ENCODE results near the gene GPRIN1.
A peak's percentile ranks its signal among the peaks of the same experiment; 100 is the strongest.
"Not testable (repeated sequence)": the region's sequence is repeated elsewhere in the genome, so short reads cannot be mapped to it uniquely, and the experiment has no call there.

Gene GPRIN1

DNA sequence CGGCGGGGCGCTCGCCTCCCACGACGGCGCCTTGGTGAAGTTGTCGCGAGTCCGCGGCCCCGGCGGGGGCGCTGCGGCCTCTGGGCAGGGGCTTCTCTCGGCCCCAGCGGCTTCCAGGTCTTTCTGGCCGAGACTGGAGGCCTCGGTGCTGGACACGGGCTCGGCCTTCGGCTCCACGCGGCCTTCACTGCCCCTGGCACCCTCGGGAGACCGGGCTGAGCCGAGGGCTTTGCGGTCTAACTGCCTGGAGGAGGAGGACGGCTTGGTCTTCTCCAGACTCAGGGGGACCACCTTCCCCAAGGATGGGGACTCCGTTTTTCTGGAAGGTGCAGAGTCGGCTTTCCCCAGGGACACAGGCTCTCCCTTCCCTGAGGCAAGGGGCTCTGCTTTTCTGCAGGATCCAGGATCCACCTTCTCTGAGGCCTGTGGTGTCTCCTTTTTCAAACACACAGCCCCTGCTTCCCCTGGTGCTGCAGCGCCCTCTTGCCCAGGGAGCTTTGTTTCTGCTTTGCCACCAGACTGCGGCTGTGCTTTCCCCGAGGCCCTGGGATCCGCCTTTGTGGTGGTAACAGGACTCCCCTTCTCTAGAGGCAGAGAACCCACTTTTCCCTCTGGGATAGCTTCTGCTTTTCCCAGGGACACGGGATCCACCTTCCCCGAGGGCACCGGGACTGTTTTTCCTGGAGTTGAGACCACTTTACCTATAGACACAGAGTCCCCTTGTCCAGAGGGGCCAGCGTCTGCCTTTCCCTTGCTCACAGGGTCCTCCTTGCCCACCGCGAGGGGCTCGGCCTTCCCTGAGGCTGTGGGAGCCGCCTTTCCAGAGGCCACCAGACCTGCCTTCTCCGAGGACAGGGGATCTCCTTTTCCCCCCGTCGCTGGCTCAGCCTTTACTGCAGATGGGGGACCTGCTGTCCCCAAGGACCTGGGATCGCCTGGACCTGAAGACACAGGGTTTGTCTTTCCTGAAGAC lies 12.3 kb downstream of the GPRIN1 start:
- DNase-seq (ENCODE audit: low read depth), result no peak

DNA sequence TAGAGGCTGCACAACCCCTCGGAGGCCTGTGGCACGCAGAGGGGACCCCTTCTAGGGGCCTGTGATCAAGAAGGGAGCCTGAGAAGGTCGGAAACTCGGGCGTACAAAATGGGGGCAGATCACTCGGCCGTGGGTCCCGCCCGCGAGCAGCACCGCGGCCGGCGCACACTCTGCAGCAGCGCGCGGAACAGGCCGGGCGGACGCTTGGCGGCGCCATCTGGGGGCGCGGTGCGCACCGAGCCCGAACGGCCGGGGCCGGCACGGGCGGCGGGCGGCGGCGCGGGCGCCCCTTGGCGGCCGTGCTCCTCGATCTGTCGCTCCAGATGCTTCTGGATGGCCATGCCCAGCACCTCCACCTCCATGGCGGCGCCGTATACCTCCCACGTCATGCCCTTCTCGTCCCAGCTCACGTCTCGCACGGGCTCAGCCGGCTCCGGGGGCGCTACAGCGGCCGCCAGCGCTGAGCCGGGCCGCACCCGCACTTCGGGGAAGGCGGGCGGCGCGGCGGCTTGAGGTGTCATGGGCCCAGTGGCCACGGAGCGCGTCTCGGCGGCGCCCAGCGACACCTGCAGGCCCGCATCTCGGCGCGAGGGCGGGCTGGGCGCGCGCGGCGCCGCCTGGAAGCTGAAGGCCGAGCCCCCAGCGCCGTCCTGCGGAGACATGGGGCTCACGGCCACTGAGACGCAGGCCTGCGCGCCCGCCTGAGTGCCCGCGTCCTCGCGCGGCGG lies 13.1 kb downstream of the GPRIN1 start:
- peak; percentile 39 for DNase-seq (ENCODE audit: low read depth)

DNA sequence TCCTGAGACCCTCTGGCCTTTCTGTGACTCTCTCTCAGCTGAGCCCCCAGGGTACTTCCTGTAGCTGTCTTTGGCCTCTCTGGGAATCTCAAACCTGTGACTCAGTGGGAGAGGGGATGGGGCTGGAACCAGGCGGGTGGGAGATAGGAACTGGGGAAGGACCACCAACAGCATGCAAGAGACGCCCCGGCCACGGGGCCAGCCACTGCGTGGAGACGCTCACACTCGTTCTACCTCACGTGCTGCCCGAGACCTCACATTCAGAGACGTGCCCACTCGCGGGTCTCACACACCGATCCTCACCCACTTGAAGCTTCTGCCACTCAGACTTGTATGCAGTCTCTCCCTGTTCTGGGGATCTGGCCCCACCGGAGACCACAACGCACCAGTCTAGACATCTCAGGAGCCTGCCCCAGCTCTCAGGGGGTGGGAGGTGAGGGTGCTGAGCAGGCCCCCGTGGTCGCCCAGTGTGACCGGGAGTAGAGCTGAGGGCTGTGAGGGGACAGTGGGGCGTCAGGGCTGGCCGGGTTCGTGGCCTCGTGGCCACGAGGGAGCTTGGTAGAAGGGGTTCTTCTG lies 13.8 kb downstream of the GPRIN1 start:
- DNase-seq (ENCODE audit: low read depth), result no peak

DNA sequence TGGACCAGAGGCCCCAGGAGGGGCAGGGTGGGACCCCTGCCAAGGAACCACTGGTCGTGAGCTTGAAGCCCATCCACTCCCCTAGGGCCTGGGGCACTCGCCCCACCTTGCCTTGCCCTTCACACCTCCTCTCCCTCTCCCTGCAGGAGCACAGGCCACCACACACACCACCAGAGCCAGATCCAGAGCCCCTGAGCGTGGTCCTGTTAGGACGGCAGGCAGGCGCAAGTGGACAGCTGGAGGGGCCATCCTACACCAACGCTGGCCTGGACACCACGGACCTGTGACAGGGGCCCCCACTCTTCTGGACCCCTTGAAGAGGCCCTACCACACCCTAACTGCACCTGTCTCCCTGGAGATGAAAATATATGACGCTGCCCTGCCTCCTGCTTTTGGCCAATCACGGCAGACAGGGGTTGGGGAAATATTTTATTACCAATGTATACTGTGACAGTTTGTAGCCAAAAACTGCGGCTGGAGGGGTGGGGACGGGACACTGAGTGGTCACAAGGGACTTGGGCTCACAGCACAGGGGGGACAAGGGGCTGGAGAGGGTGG lies 14.5 kb downstream of the GPRIN1 start:
- DNase-seq (ENCODE audit: low read depth), result no peak

DNA sequence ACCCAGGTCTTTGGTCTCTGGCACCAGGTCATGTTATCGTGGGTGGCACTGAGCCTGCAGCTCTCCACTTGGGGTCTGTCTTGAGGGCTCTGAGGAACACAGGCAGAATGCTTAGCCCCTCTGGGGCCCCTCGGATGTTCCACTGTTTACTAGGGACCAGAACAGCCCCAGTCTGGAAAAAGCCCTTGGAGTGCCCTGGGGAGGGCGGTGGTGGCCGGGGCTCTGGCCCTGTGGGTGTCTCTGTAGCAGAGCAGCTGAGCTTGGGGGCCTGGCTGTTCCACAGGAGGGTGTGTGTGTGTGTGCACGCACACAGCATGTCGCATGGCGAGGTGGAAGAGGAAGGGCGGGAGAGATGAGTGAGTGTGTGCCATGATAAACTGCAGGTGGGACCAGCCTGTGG lies 15.4 kb downstream of the GPRIN1 start:
- DNase-seq (ENCODE audit: low read depth), result no peak

DNA sequence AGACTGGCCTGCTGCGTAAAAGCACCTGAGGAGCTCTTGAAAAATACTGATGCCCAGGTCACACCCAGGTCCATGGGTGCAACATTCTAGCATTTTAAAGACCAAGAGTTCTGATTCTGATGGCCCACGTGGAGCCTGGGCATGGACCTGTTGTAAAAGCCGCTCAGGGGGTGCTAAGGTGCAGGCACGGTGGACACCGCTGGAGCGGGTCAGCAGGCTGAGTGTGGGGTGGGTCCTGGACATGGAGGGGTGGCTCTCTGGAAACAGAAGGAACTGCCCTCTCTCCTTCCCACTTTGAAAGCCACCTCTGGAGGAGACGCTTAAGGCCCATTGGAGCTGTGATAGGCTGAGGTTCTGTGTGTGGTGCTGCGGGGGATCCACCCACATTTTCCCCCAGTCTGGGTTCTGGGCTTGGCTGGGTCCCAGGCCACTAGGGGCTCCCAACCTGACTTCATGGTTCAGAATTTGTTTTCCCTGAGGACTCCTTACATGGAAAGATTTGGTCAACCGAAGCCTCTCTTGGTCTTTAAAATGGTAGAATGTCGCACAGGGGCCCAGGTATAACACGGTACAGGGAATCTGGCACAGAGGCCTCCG lies 16.6 kb downstream of the GPRIN1 start:
- DNase-seq (ENCODE audit: low read depth), result no peak

DNA sequence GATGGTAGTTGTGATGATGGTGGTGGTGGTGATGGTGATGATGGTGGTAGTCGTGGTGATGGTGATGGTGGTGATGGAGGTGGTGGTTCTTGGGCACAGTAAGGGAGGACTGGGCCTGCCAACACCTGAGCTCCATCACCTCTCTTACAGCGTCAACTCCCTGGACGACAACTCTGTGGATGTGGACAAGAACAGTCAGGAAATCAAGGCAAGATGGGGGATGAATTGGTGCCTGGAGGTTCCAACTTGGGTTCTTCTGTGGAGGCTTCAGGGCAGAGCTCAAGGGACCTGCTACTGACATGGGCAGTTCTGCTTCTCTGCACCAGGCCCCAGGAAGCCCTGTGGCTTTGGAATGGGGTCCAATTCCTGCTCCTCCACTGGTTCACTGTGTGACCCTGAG lies 17.4 kb downstream of the GPRIN1 start:
- DNase-seq (ENCODE audit: low read depth), result no peak

DNA sequence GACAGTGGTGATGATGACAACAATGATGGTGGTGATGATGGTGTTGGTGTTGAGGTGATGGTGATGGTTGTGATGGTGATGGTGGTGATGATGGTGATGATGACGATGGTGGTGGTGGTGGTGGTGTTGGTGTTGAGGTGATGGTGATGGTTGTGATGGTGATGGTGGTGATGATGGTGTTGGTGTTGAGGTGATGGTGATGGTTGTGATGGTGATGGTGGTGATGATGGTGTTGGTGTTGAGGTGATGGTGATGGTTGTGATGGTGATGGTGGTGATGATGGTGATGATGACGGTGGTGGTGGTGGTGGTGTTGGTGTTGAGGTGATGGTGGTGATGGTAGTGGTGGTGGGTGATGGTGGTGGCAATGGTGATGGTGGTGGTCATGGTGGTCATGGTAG lies 18.3 kb downstream of the GPRIN1 start:
- DNase-seq (ENCODE audit: low read depth), result not testable (repeated sequence)

DNA sequence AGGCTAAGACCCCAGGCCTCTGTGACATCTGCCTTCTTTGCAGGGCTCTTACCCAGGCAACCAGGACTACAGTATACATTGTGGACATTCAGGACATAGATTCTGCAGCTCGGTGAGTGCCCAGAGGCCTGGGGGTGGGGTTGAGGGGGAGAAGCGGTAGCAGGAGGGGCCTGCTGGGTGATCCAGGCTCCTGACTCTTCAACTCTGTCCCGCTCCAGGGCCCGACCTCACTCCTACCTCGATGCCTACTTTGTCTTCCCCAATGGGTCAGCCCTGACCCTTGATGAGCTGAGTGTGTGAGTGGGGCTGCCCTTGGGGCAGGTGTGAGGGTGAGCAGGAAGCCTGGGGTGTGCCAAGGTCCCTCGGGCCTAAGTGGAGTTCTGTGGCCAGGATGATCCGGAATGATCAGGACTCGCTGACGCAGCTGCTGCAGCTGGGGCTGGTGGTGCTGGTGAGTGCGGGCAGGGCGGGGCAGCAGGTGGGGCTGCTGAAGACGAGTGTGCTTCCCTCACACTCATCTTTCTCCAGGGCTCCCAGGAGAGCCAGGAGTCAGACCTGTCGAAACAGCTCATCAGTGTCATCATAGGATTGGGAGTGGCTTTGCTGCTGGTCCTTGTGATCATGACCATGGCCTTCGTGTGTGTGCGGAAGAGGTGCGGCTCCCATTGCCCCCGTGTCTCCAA lies 19.8 kb downstream of the GPRIN1 start:
- no peak for DNase-seq (ENCODE audit: low read depth)

DNA sequence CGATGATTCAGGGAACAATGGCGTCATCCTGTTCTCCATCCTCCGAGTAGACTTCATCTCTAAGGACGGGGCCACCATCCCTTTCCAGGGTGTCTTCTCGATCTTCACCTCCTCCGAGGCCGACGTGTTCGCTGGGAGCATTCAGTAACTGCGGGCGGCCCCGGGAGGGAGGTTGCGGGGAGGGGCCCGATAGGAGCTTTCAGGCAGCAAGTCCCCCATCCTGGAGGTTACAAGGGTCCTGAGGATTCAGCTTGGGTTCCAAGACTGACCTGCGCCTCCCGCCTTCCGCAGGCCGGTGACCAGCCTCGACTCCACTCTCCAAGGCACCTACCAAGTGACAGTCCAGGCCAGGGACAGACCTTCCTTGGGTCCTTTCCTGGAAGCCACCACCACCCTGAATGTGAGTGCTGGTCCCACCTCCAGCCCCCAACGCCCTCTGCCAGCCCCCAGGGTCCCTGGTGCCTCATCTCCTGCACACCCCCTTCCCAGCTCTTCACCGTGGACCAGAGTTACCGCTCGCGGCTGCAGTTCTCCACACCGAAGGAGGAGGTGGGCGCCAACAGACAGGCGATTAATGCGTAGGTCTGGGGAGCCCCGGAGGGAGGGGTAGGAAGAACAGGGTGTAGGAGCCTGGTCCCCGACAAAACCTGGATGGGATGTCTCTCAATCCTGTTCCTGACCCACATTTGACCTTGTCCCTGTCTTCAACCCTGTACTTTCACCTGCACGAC lies 20.8 kb downstream of the GPRIN1 start:
- DNase-seq (ENCODE audit: low read depth), result no peak

DNA sequence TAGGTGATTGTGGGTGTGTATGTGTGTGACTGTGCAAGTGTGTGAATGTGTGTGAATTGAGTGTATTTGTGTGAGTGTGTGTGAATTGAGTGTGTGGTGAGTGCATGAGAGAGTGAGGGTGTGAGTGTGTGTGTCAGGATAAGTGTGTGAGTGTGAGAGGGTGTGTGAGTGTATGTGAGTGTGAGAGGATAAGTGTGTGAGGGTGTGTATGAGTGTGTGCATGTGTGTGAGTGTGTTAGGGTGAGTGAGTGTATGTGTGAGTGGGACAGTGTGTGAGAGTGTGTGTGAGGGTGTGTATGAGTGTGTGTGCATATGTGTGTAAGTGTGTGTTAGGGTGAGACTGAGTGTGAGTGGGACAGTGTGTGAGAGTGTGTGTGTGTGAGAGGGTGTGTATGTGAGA lies 21.7 kb downstream of the GPRIN1 start:
- no peak for DNase-seq (ENCODE audit: low read depth)

DNA sequence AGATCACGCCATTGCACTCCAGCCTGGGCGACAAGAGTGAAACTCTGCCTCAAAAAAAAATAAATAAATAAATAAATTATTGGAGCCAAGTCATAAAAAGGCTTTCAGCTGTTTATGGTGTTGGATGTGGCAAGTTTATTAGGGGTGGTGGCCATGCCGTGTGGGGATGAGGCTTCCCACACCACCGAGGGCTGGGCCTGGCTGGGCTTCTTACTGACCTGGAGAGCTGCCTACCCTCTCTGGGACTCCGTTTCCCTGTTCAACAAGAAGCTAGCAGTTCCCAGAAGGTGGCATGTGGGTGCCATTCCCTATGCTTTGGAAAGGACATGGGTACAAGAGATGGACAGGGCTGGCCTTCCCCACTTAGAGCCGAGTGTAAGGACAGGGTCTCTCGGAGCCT lies 22.6 kb downstream of the GPRIN1 start:
- no peak for DNase-seq (ENCODE audit: low read depth)

DNA sequence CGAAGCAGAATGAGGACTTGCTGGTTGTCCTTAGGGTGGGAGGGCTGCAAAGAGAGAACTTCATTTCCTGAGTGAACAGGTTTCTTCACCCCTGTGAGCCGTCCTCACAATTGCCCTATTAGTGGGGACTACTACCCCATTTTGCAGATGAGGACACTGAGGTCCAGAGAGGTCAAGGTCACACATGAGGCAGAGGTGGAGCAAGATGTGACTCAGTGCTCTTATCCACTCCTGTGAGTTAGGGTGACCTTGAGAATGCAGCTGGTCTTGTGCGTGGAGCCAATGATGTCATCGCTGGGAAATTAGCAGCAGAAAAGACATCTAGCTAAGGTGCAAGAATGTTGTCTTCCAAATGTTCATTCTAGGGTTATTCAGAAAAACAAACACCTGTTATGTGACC lies 26.9 kb downstream of the GPRIN1 start:
- no peak for DNase-seq (ENCODE audit: low read depth)

DNA sequence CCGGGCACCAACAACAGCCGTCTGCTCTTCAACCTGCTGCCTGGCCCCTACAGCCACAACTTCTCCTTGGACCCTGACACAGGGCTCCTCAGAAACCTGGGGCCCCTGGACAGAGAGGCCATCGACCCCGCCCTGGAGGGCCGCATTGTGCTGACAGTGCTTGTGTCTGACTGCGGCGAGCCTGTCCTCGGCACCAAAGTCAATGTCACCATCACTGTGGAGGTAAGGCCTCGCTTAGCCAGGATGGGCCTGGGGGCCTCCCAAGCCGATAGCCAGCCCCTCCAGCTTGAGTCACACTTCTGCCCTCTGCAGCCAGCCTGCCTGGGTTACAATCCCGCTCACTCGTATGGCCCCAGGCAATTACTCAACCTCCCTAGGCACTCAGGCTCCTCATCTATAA lies 28.6 kb downstream of the GPRIN1 start:
- DNase-seq (ENCODE audit: low read depth), result no peak

DNA sequence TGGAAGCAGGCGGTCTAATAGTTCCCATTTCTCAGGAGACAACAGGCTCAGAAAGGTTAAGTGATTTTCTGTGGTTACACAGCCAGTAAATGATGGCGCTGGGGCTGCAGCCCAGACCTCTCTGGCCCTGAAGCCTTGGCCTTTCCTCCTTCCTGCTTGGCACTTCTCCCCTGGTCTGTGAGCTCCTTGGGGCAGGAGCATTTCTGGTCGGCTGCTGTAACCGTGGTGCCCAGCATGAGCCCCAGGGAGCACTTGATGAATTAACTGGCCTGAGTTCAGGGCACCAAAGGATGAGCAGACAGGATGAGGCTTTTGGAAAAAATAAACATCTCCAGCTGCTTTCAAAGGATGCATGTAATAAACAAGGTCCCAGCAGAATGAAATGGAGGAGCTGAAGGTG lies 30.6 kb downstream of the GPRIN1 start:
- DNase-seq (ENCODE audit: low read depth), result no peak

DNA sequence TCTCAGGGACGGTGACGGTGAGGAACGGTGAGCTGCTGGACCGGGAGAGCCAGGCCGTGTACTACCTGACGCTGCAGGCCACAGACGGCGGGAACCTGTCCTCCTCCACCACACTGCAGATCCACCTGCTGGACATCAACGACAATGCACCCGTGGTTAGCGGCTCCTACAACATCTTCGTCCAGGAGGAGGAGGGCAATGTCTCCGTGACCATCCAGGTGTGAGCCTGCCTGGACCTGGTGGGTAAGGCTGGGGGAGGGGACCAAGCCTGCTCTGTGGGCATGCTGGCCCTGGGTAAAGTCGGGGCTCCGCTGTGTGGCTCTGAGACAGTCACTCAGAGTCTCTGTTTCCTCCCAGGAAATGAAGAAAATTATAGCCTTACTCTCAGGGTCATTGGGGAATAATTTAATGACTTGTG lies 31.6 kb downstream of the GPRIN1 start:
- peak; percentile 14 for DNase-seq (ENCODE audit: low read depth)

DNA sequence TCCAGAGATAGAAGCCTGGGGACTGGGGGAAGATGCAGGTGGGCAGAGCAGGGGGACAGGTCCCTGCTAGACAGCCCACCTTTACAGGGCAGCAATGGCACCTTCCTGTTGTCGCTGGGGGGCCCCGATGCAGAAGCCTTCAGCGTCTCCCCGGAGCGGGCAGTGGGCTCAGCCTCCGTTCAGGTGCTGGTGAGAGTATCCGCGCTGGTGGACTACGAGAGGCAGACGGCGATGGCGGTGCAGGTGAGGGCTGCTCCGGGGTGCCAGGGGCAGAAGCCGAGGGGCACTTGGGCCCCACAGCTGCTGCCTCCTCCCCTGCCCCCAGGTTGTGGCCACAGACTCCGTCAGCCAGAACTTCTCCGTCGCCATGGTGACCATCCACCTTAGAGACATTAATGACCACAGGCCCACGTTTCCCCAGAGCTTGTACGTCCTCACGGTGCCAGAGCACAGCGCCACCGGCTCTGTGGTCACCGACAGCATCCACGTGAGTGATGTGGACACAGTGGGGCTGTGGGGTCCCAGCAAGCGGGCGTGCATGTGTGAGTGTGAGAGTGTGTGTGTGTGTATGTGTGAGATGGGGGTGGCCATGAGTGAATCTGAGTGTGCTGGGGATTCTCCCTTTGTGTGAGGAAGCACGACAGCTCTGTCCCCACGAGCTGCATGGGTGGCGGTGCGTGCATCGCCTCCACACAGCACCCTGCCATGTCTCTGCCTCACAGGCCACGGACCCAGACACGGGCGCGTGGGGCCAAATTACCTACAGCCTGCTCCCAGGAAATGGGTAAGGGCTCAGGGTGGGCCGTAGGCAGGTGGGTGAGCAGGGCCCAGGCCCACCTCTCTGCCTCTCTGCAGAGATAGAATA lies 32.4 kb downstream of the GPRIN1 start:
- no peak for DNase-seq (ENCODE audit: low read depth)

DNA sequence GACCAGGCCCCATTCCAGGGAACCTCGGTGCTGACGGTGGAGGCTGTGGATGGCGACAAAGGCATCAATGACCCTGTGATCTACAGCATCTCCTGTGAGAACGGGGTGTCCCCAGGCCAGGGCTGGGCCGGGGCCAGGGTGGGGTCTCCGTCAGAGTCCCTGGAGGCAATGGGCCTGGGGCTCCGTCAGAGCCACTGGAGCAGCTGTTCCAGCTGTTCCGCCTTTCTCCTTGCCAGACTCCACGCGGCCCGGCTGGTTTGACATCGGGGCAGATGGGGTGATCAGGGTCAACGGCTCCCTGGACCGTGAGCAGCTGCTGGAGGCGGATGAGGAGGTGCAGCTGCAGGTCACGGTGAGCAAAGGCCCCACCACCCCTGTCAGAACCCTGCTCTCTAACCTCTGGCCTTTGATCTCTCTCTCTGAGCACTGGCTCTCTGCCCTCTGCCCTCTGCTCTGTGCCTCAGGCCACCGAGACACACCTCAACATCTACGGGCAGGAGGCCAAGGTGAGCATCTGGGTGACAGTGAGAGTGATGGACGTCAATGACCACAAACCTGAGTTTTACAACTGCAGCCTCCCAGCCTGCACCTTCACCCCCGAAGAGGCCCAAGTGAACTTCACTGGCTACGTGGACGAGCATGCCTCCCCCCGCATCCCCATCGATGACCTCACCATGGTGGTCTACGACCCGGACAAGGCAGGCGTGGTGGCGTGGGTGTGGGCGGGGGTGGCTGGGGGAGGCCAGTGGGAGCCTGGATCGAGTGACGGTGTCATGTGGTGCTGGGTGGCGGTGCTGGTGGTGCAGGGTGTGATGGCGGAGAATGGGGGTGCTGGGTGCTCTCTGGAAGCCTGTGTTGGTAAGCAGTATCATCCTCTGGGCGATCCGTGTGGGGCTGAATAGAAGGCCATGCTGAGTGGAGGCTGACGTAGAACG lies 34.2 kb downstream of the GPRIN1 start:
- no peak for DNase-seq (ENCODE audit: low read depth)

DNA sequence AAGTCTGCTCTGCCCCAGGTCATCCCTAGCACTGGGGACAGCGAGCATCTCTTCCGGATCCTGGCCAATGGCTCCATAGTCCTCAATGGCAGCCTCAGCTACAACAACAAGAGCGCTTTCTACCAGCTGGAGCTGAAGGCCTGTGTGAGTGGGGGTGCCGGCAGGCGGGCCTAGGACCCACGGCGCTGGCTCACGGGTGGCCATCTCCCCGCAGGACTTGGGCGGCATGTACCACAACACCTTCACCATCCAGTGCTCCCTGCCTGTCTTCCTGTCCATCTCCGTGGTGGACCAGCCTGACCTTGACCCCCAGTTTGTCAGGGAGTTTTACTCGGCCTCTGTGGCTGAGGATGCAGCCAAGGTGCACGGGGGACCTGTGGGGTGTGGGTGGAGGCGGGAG lies 34.9 kb downstream of the GPRIN1 start:
- DNase-seq (ENCODE audit: low read depth), result no peak

Measured in stimulated activated CD8-positive, alpha-beta memory T cell treated with anti-CD3 and anti-CD28 coated beads, Interleukin-15, amount 100 ng/mL, for 1 hour (primary cell).